HG03469 (cell line): Measurements from ENCODE around the gene NGEF.

ENCODE experiments used
- ATAC-seq: cut with Tn5 transposase; IDR thresholded peaks from one replicate; pipeline ENCODE4 v1.9.1; 2021; ENCODE audit warnings: mild to moderate bottlenecking, moderate library complexity, moderate number of reproducible peaks; ENCODE audit not compliant: unreplicated experiment

NGEF gene

GRCh38 chr2:233047206-233047605, 34.1 kb upstream of the NGEF start:
- ATAC-seq: no peak

GRCh38 chr2:233044974-233045605, 32.0 kb upstream of the NGEF start:
- ATAC-seq: no peak

- ATAC-seq: no peak
These were observed 29.5 kb upstream of the NGEF start for GRCh38 chr2:233042549-233042948.

- no peak for ATAC-seq
These were observed 28.8 kb upstream of the NGEF start for GRCh38 chr2:233041722-233042323.

- no peak for ATAC-seq
These were observed 27.5 kb upstream of the NGEF start for GRCh38 chr2:233040571-233040970.

- no peak for ATAC-seq
These were observed 26.9 kb upstream of the NGEF start for GRCh38 chr2:233039846-233040530.

GRCh38 chr2:233039212-233039845, 26.3 kb upstream of the NGEF start:
- ATAC-seq: no peak

GRCh38 chr2:233037078-233037477, 24.0 kb upstream of the NGEF start:
- no peak for ATAC-seq

GRCh38 chr2:233036162-233036838, 23.2 kb upstream of the NGEF start:
- no peak for ATAC-seq

GRCh38 chr2:233035426-233036161, 22.5 kb upstream of the NGEF start:
- no peak for ATAC-seq

GRCh38 chr2:233034091-233034882, 21.2 kb upstream of the NGEF start:
- ATAC-seq: no peak

GRCh38 chr2:233033672-233034071, 20.6 kb upstream of the NGEF start:
- no peak for ATAC-seq

GRCh38 chr2:233032551-233033320, 19.7 kb upstream of the NGEF start, which contains the start of gene NEU2:
Gene NEU2 (plus strand): TSS chr2:233032672. CDS start chr2:233032672, 0 bp downstream.
- ATAC-seq: no peak

GRCh38 chr2:233031556-233032500, 18.8 kb upstream of the NGEF start:
- no peak for ATAC-seq

GRCh38 chr2:233029321-233029720, 16.3 kb upstream of the NGEF start:
- no peak for ATAC-seq

GRCh38 chr2:233026198-233026813, 13.2 kb upstream of the NGEF start:
- no peak for ATAC-seq

GRCh38 chr2:233025706-233026105, 12.7 kb upstream of the NGEF start:
- ATAC-seq: no peak
